OCI-LY1 (cell line): Measurements from ENCODE around the gene VWA1.
"Not testable (repeated sequence)": the region's sequence is repeated elsewhere in the genome, so short reads cannot be mapped to it uniquely, and the experiment has no call there.

Source experiments
- CTCF ChIP-seq: fragments of 200-600 bp; sonication (generic), shearing (Covaris generic); IDR thresholded peaks from 2 replicates; pipeline ENCODE4 v1.5.1; 2017; ENCODE audit warnings: mild to moderate bottlenecking, antibody characterized with exemption, low read length, moderate library complexity, mixed read lengths
- EZH2 ChIP-seq: fragments of 200-600 bp; sonication (generic), shearing (Covaris generic); IDR thresholded peaks from 2 replicates; pipeline ENCODE4 v1.8.0; 2017; ENCODE audit warnings: borderline replicate concordance, mixed run types, mild to moderate bottlenecking, antibody characterized with exemption, low read length, moderate library complexity, mixed read lengths

GRCh38 chr1:1412311-1412902 is 23.1 kb upstream of the VWA1 start:
- TF ChIP-seq CTCF, EZH2: not testable (repeated sequence)
